Endodermal cell (in vitro differentiated cells): ENCODE data around the gene TBCB. TPM values are rescaled to one million over a fixed set of nuclear protein-coding genes. Genes with fewer than 3 reads are reported as not detected.

ENCODE experiments used
- DNase-seq: peaks from one replicate; pipeline ENCODE4 v3.0.0-alpha.2; 2017
- H3K27ac ChIP-seq: 2 replicates; pipeline ENCODE4 v1.5.1; 2013; ENCODE audit warnings: mild to moderate bottlenecking, low read depth, low read length, moderate library complexity
- H3K27me3 ChIP-seq: 2 replicates; pipeline ENCODE4 v1.6.1; 2013; ENCODE audit warnings: mild to moderate bottlenecking, low read length, moderate library complexity; ENCODE audit not compliant: insufficient read depth, control insufficient read depth, poor library complexity, severe bottlenecking
- H3K36me3 ChIP-seq: 2 replicates; pipeline ENCODE4 v1.7.0; 2013; ENCODE audit warnings: mild to moderate bottlenecking, low read length, moderate library complexity; ENCODE audit not compliant: control insufficient read depth, insufficient read depth
- H3K4me1 ChIP-seq: one replicate; pipeline ENCODE4 v1.7.0; 2013; ENCODE audit warnings: low read length; ENCODE audit not compliant: control insufficient read depth, insufficient read depth
- H3K4me3 ChIP-seq: 2 replicates; pipeline ENCODE4 v1.5.1; 2013; ENCODE audit warnings: mild to moderate bottlenecking, low read length, moderate library complexity
- H3K9ac ChIP-seq: 2 replicates; pipeline ENCODE4 v1.6.1; 2013; ENCODE audit warnings: mild to moderate bottlenecking, low read length, moderate library complexity; ENCODE audit not compliant: poor library complexity, severe bottlenecking; ENCODE audit errors: extremely low read depth
- H3K9me3 ChIP-seq: 2 replicates; pipeline ENCODE4 v1.6.1; 2013; ENCODE audit warnings: mild to moderate bottlenecking, low read length, moderate library complexity; ENCODE audit not compliant: control insufficient read depth
- H3K27ac Mint-ChIP-seq: 2 replicates; pipeline ENCODE4 v1.8.0; 2020; ENCODE audit warnings: mixed read lengths
- H3K27me3 Mint-ChIP-seq: 2 replicates; pipeline ENCODE4 v1.8.0; 2021; ENCODE audit warnings: mild to moderate bottlenecking, mixed read lengths; ENCODE audit not compliant: insufficient read depth
- H3K36me3 Mint-ChIP-seq: 2 replicates; pipeline ENCODE4 v1.8.0; 2020; ENCODE audit warnings: low read depth, mixed read lengths
- H3K4me1 Mint-ChIP-seq: 2 replicates; pipeline ENCODE4 v1.8.0; 2020; ENCODE audit warnings: mixed read lengths
- H3K4me3 Mint-ChIP-seq: 2 replicates; pipeline ENCODE4 v1.8.0; 2020; ENCODE audit warnings: mild to moderate bottlenecking, moderate library complexity, mixed read lengths
- H3K9me3 Mint-ChIP-seq: 2 replicates; pipeline ENCODE4 v1.8.0; 2020; ENCODE audit warnings: mild to moderate bottlenecking, mixed read lengths
- CTCF ChIP-seq: fragments of 200-600 bp; sonication (generic); conservative IDR thresholded peaks from 2 replicates; pipeline ENCODE4 v1.5.0; 2021; ENCODE audit warnings: antibody characterized with exemption, mild to moderate bottlenecking
- WGBS, 2 experiments: methylation state at CpG; one replicate each; pipeline versions ENCODE4 v1.1.5 to v1.1.7; 2013; ENCODE audit warnings: missing lambda C conversion rate in 2 of 2, mixed read lengths in 1 of 2; ENCODE audit not compliant: insufficient coverage in 1 of 2, insufficient read length in 1 of 2; 5-methylcytosine and 5-hydroxymethylcytosine counted together
- total RNA-seq, 2 donors: library from RNA; stranded (reverse); fragmentation: NEBNext Ultra II Directional in 1 of 2; extraction: Animal tissue kit (Norgen Biotek cat#: 25700) in 1 of 2; gene quantifications; 2 replicates in 1 of 2; 3 replicates in 1 of 2; pipeline ENCODE4 v1.2.1, GENCODE V29; 2021

TBCB gene
- total RNA-seq, 2 donors from 2014 or later = 189 to 194 TPM

DNA sequence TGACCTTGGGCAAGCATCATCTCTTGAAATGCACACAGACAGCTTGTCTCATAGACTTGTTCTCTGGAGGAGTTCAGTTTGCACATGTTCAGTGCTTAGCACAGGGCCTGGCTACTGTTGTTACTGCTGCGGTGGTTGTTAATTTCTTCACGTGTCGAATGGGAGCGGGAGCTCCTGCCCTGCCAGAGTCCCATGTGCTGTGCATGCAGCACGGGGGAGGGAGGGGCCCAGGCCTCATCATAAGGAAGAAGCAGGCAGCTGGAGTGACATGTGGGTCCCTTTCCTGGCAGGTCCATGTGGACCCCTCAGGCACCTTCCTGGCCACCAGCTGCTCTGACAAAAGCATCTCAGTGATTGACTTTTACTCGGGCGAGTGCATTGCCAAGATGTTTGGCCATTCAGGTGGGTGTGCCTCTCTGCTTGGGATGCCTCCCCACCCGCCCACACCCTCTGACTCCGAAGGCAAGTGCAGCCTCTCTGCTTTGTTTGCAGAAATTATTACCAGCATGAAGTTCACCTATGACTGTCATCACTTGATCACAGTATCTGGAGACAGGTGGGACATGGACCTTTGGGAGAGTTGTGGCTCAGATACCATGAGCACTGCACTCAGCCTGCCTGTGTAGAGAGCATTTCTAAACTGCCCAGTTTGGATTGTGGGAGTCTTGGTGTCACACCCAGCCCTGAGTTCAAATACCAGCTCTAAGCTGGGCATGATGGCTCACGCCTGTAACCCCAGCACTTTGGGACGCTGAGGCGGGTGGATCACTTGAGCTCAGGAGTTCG is 24.2 kb upstream of the TBCB start:
- Histone ChIP-seq H3K9me3 (no peaks in the 10 kb centered on the region), H3K36me3 (peaks cover 55% of the 10 kb centered on the region), H3K27me3 (no peaks in the 10 kb centered on the region), H3K9ac (no peak overlapping the region), H3K4me1 (no peaks in the 10 kb centered on the region), H3K4me3 (no peak overlapping the region), H3K27ac (no peak overlapping the region)
- H3K9me3 Mint-ChIP-seq = no peaks in the 10 kb centered on the region
- H3K36me3 Mint-ChIP-seq = peaks cover 53% of the 10 kb centered on the region
- no peak overlapping the region for H3K4me3 Mint-ChIP-seq
- no peak overlapping the region for H3K27ac Mint-ChIP-seq
- no peaks in the 10 kb centered on the region for H3K27me3 Mint-ChIP-seq
- H3K4me1 Mint-ChIP-seq = no peaks in the 10 kb centered on the region
- DNase-seq = no peak
- whole genome bisulfite sequencing, 2 experiments = 85 to 86% methylated on average over 11 to 12 of the region's 13 CpGs
- TF ChIP-seq CTCF = no peak

- Histone ChIP-seq H3K36me3 (peaks cover 62% of the 10 kb centered on the region), H3K27me3 (no peaks in the 10 kb centered on the region), H3K4me3 (no peak overlapping the region), H3K9ac (no peak overlapping the region), H3K9me3 (no peaks in the 10 kb centered on the region), H3K27ac (no peak overlapping the region), H3K4me1 (no peaks in the 10 kb centered on the region)
- Mint-ChIP-seq H3K9me3 (no peaks in the 10 kb centered on the region), H3K27ac (no peak overlapping the region), H3K4me3 (no peak overlapping the region), H3K27me3 (no peaks in the 10 kb centered on the region), H3K4me1 (no peaks in the 10 kb centered on the region), H3K36me3 (peaks cover 52% of the 10 kb centered on the region)
- WGBS, 2 experiments = 88 to 97% methylated on average over 6 to 7 of the region's 7 CpGs
- TF ChIP-seq CTCF = no peak
- DNase-seq = no peak
Observed at GRCh38 chr19:36092566-36092965, 22.7 kb upstream of the TBCB start.

- 84 to 100% methylated on average over 2 to 4 of the region's 5 CpGs for WGBS, 2 experiments
- no peak for DNase-seq
- Histone ChIP-seq H3K4me1 (no peaks in the 10 kb centered on the region), H3K9me3 (no peaks in the 10 kb centered on the region), H3K27me3 (no peaks in the 10 kb centered on the region), H3K4me3 (no peak overlapping the region), H3K27ac (no peak overlapping the region), H3K9ac (no peak overlapping the region), H3K36me3 (peaks cover 57% of the 10 kb centered on the region)
- TF ChIP-seq CTCF = no peak
- Mint-ChIP-seq H3K36me3 (peaks cover 50% of the 10 kb centered on the region), H3K4me3 (no peak overlapping the region), H3K4me1 (no peaks in the 10 kb centered on the region), H3K27me3 (no peaks in the 10 kb centered on the region), H3K27ac (no peak overlapping the region), H3K9me3 (no peaks in the 10 kb centered on the region)
Observed at GRCh38 chr19:36093146-36093662, 22.1 kb upstream of the TBCB start.
